ENCODE data around the gene RAB3GAP2. TPM values are rescaled to one million over a fixed set of nuclear protein-coding genes. Genes with fewer than 3 reads are reported as not detected.
"Not testable (repeated sequence)": the region's sequence is repeated elsewhere in the genome, so short reads cannot be mapped to it uniquely, and the experiment has no call there.

RAB3GAP2 gene
- total RNA-seq, 4 donors from 2014 or later: 9.4 to 47.6 (median 33.5) TPM

GRCh38 chr1:220316305-220316704 is 44.1 kb upstream of the RAB3GAP2 start:
- intact Hi-C loops (cut with DNase I; ENCODE audit: low total_unique reads): no loop called here
- no peak for DNase-seq
- Histone ChIP-seq H3K4me3 (no peak overlapping the region), H3K4me1 (no peaks in the 10 kb centered on the region), H3K9me3 (no peaks in the 10 kb centered on the region), H3K36me3 (no peaks in the 10 kb centered on the region), H3K27ac (no peak overlapping the region), H3K27me3 (no peaks in the 10 kb centered on the region)
- no peak for TF ChIP-seq CTCF (IDR thresholded peaks at IDR 0.05)
- TF ChIP-seq POLR2A (IDR thresholded peaks at IDR 0.05): no peak

- H3K4me3 ChIP-seq: no peak overlapping the region
- no peak for TF ChIP-seq CTCF (IDR thresholded peaks at IDR 0.05)
- no peak for TF ChIP-seq POLR2A (IDR thresholded peaks at IDR 0.05)
- H3K27me3 ChIP-seq: no peaks in the 10 kb centered on the region
- H3K9me3 ChIP-seq: no peaks in the 10 kb centered on the region
- intact Hi-C loops (cut with DNase I; ENCODE audit: low total_unique reads): no loop called here
- no peaks in the 10 kb centered on the region for H3K36me3 ChIP-seq
- no peak for DNase-seq
- no peak overlapping the region for H3K27ac ChIP-seq
- no peaks in the 10 kb centered on the region for H3K4me1 ChIP-seq
Measured at GRCh38 chr1:220315070-220315839, 43.0 kb upstream of the RAB3GAP2 start.

GRCh38 chr1:220313576-220313975 is 41.3 kb upstream of the RAB3GAP2 start:
- intact Hi-C loops (cut with DNase I; ENCODE audit: low total_unique reads): no loop called here
- Histone ChIP-seq H3K4me1 (no peaks in the 10 kb centered on the region), H3K27ac (no peak overlapping the region), H3K27me3 (no peaks in the 10 kb centered on the region), H3K36me3 (no peaks in the 10 kb centered on the region), H3K9me3 (no peaks in the 10 kb centered on the region), H3K4me3 (no peak overlapping the region)
- DNase-seq: no peak
- TF ChIP-seq CTCF (IDR thresholded peaks at IDR 0.05): no peak

GRCh38 chr1:220310147-220310546 is 37.9 kb upstream of the RAB3GAP2 start:
- intact Hi-C loops (cut with DNase I; ENCODE audit: low total_unique reads); H3K4me3 ChIP-seq; H3K9me3 ChIP-seq; H3K4me1 ChIP-seq; H3K27ac ChIP-seq; H3K27me3 ChIP-seq; DNase-seq; H3K36me3 ChIP-seq: not testable (repeated sequence)

GRCh38 chr1:220307607-220308006 is 35.4 kb upstream of the RAB3GAP2 start:
- no peak overlapping the region for H3K27ac ChIP-seq
- TF ChIP-seq CTCF (IDR thresholded peaks at IDR 0.05) (no peak), POLR2A (IDR thresholded peaks at IDR 0.05) (no peak)
- H3K27me3 ChIP-seq: no peaks in the 10 kb centered on the region
- no peaks in the 10 kb centered on the region for H3K4me1 ChIP-seq
- H3K9me3 ChIP-seq: no peaks in the 10 kb centered on the region
- H3K36me3 ChIP-seq: no peaks in the 10 kb centered on the region
- intact Hi-C loops (cut with DNase I; ENCODE audit: low total_unique reads): no loop called here
- no peak for DNase-seq
- no peak overlapping the region for H3K4me3 ChIP-seq

- H3K27me3 ChIP-seq: no peaks in the 10 kb centered on the region
- no peak overlapping the region for H3K4me3 ChIP-seq
- no peaks in the 10 kb centered on the region for H3K36me3 ChIP-seq
- TF ChIP-seq POLR2A (IDR thresholded peaks at IDR 0.05): no peak
- no peak for TF ChIP-seq CTCF (IDR thresholded peaks at IDR 0.05)
- H3K27ac ChIP-seq: no peak overlapping the region
- no peak for DNase-seq
- H3K4me1 ChIP-seq: no peaks in the 10 kb centered on the region
- H3K9me3 ChIP-seq: no peaks in the 10 kb centered on the region
- intact Hi-C loops (cut with DNase I; ENCODE audit: low total_unique reads): no loop called here
Measured at GRCh38 chr1:220306339-220306738, 34.1 kb upstream of the RAB3GAP2 start.

Measured in uterus (tissue), 4 donors.